CD4-positive, alpha-beta T cell treated with Interleukin-2 at 100 ng/mL for 4 hours (primary cell): ENCODE results near the gene HS3ST5.
"Not testable (repeated sequence)": the region's sequence is repeated elsewhere in the genome, so short reads cannot be mapped to it uniquely, and the experiment has no call there.

Experiments
- DNase-seq: peaks from one replicate; pipeline ENCODE4 v3.0.0-alpha.2; 2020; ENCODE audit warnings: low spot score

Gene HS3ST5

GRCh38 chr6:114276783-114277182 is 66.0 kb downstream of the HS3ST5 start:
- DNase-seq: no peak

- no peak for DNase-seq
Measured at GRCh38 chr6:114274836-114275235, 68.0 kb downstream of the HS3ST5 start.

GRCh38 chr6:114272582-114272981 is 70.2 kb downstream of the HS3ST5 start:
- DNase-seq: no peak

- no peak for DNase-seq
Measured at GRCh38 chr6:114271405-114271804, 71.4 kb downstream of the HS3ST5 start.

GRCh38 chr6:114267897-114268296 is 74.9 kb downstream of the HS3ST5 start:
- no peak for DNase-seq

- no peak for DNase-seq
Measured at GRCh38 chr6:114260810-114261209, 82.0 kb downstream of the HS3ST5 start.

- DNase-seq: no peak
Measured at GRCh38 chr6:114258376-114258775, 84.4 kb downstream of the HS3ST5 start.

GRCh38 chr6:114253431-114253830 is 89.4 kb downstream of the HS3ST5 start:
- no peak for DNase-seq

GRCh38 chr6:114249522-114249921 is 93.3 kb downstream of the HS3ST5 start:
- no peak for DNase-seq

GRCh38 chr6:114247101-114247500 is 95.7 kb downstream of the HS3ST5 start:
- DNase-seq: no peak

- DNase-seq: no peak
Measured at GRCh38 chr6:114240796-114241195, 102.0 kb downstream of the HS3ST5 start.

- DNase-seq: no peak
Measured at GRCh38 chr6:114228675-114229074, 114.1 kb downstream of the HS3ST5 start.

- DNase-seq: no peak
Measured at GRCh38 chr6:114227944-114228468, 114.8 kb downstream of the HS3ST5 start.

GRCh38 chr6:114220241-114220640 is 122.6 kb downstream of the HS3ST5 start:
- DNase-seq: no peak

- DNase-seq: no peak
Measured at GRCh38 chr6:114218437-114219340, 124.1 kb downstream of the HS3ST5 start.

GRCh38 chr6:114217996-114218395 is 124.8 kb downstream of the HS3ST5 start:
- DNase-seq: not testable (repeated sequence)

- no peak for DNase-seq
Measured at GRCh38 chr6:114216789-114217467, 125.9 kb downstream of the HS3ST5 start.

- DNase-seq: no peak
Measured at GRCh38 chr6:114210467-114210866, 132.4 kb downstream of the HS3ST5 start.

GRCh38 chr6:114203460-114203859 is 139.4 kb downstream of the HS3ST5 start:
- no peak for DNase-seq

- no peak for DNase-seq
Measured at GRCh38 chr6:114202389-114202788, 140.4 kb downstream of the HS3ST5 start.

- no peak for DNase-seq
Measured at GRCh38 chr6:114200891-114201290, 141.9 kb downstream of the HS3ST5 start.

- no peak for DNase-seq
Measured at GRCh38 chr6:114195631-114196403, 147.0 kb downstream of the HS3ST5 start.
